COLO668 (cell line): Measurements from ENCODE around the gene ROBO2.

Source experiments
- DNase-seq: peaks from one replicate; lab custom pipeline; 2025; ENCODE audit not compliant: unreplicated experiment; lab: John Stamatoyannopoulos, UW

The ROBO2 gene

GRCh38 chr3:77051591-77051990, 11.7 kb downstream of the ROBO2 start:
- DNase-seq: no peak

DNA sequence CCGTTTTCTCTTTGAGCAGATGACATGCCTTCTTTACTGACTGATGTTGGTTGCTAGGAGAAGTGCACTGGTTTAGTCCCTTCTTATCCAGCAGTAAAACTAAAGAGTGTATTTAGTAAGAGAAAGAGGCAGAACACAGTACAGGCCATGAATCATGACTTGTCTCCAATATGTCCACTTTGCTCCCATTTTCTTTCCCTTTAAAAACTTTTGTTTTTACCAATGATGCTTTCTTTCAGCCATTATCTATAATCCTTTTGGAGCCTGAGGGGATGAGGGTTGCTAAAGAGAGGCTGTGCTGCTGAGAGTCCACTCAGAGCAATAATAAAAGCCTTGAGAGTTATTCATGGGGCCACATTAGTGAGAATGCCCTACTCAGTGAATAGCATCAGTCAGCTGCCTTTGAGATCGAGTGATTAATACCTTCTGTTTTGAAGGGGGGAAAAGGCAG, 12.2 kb downstream of the ROBO2 start:
- DNase-seq: no peak

DNA sequence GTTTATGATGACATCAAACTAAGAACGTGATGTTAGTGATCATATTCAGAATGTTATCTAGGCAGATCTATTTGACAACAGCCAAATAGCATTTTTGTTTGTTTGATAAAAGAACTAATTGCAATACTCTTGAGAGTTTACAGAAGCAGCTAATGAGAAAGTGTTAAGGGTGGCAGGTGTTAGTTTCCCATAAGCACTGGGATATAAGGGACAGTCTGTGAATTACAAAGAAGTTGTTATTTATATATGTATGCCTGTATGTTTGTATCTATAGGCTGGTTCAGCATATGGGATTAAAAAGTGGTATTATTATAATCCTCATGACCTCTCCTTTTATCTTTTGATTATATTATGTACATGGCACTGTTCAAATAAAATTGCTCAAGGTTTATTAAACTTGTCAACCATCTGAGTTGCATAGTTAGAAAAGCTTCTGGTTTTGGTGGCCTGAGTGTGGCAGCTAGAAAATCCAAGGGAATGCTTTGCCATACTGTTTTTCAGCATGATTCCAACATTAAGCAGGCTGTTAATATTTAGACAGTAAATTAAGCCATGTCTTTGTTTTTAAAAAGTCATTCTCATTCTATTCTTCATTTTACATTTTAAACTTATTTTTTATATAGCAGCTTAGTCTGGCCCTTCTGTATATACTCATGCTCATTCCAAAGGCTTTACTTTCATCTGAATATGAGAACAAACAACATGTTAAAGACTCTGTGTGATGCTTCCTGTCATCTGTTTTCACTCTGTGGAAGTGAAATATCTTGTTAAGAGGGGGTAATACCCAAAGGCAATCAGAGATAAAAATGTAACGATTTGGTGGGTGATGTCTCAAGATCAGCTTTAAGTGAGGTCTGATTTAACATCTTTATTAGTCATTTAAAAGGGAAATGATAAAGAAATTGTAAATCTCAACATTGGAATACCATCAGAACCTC, 13.1 kb downstream of the ROBO2 start:
- no peak for DNase-seq

DNA sequence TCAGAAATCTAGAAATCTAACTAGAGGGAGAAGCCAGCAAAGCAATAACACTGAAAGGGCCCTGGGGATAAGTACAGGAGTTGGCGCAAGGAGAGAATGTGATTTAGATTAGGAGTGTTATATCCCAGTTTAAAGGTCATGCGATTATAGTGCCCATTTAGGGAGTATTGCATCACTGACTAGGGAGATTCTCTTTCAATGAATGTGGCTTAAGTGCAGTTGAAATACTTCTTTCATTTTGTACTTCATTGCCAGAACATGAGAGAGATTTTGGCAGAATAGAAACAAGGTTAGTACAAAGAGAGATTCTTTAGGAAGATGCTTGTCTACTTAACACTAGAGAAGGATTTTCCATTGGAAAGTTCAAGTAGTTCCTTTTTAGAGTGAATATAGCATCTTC, 13.9 kb downstream of the ROBO2 start:
- no peak for DNase-seq

- no peak for DNase-seq
Measured at GRCh38 chr3:77055841-77056341, 16.0 kb downstream of the ROBO2 start.

- no peak for DNase-seq
Measured at GRCh38 chr3:77059354-77059753, 19.5 kb downstream of the ROBO2 start.

DNA sequence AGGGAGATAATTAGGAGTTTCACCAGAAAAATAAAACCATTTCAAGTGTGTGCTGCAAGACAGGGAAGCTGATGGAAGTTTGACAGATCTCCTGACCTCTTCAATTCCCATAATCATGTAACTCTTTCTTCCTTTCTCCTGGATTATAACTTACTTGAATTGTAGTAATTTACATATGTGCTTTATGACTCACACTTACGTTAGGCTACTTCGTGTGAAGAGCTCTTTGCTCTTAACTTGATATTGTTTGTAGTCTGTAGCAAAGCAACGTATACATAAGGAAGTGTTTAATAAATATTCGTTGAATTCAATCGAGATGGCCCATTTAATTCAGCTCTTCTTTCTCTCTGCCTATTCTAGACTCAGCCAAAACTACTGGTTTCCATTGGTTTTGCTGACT, 23.5 kb downstream of the ROBO2 start:
- no peak for DNase-seq

DNA sequence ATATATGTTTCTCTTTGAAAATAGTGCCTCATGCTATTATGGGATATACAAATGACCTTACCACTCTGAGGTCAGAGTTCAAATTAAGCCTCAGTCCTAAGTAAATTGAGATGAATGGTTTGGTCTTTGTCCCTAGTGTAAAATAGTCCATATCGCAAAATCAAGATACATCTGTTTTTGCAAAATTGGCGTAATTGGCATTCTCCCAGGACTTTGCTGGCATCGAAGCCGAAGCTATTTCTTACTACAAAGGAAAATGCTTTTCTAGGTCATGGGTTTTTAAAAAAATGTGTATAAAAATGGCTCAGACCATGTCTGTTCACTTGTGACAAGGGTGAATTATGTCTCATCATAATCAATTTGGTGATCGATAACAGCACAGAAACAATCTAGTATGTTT, 25.9 kb downstream of the ROBO2 start:
- DNase-seq: no peak

DNA sequence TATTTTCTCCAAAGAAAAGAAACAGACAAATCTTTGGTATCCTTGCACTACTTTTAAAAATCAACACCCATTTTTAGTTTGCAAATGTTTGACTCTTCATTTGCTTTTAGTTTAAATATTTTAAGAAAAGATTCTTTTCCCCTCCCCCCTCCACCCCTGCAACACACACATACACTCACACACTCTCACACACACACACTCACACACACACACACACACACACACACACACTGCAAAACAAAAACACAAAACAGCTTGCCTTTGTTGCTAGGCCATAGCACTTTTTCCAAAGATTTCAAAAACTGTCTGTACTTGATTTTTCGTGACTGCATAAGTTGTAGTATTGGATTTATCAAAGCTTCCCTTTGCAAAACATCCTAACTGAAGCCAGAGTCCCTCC, 26.9 kb downstream of the ROBO2 start:
- no peak for DNase-seq

DNA sequence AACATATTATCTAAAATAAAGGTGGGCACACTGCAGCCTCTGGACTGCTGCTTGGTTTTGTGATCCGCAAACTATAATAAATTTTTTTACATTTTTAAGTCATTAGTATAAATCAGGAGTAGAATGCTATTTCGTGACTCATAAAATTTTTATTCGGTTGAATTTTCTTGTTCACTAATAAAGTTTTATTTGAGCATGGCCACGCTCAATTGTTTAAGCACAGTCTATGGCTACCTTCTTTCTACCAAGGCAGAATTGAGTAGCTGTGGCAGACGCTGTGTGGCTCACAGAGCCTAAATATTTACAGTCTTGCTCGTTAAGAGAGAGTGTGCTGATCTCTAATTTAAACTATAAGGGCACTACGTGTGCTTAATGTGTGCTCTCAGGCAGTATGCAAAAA, 28.9 kb downstream of the ROBO2 start:
- no peak for DNase-seq

DNA sequence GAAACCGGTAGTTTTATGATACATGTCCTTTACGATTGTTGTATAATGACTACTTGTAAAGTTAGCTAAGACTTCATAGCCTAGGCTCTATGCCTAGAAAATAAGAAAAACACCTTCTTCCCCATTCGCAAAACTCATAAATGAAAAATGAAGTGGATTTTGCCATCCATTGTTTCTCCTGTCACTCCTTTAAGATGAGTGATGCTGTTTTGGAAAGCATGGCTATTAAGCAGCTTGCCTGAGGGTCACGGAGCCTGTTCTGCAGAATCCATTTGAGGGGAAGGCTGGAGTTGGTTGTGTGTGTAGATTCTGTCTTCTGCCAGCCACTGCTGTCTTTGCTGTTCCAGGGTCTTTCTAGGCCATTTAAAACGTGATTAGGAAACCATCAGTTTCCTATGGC, 31.5 kb downstream of the ROBO2 start:
- DNase-seq: no peak

DNA sequence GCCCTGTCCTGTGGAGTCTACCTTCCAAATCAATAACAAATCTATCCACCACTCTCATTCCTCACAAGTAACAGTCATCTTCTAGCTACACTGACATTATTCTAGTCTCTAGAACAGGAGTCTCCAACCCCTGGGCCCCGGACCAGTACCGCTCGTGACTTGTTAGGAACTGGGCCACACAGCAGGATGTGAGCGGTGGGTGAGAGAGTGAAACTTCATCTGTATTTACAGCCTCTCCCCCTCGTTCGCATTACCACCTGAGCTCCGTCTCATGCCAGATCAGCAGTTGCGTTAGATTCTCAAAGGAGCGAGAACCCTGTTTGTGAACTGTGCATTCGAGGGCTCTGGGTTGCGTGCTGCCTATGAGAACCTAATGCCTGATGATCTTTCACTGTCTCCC, 31.9 kb downstream of the ROBO2 start:
- DNase-seq: no peak

DNA sequence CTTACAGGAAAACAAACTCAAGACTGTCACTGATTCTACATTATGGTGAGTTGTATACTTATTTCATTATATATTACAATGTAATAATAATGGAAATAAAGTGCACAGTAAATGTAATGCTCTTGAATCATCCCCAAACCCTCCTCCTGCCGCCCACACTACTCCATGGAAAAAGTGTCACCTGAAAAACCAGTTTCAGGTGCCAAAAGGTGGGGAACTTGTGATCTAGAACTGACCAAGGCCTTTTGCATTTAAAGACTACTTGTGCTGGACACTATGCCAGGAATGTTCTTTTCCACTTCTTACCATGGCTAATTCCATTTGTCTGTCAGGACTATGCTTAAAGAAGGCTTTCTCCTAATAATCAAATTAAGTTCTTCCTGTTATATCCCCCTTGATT, 32.3 kb downstream of the ROBO2 start:
- no peak for DNase-seq

DNA sequence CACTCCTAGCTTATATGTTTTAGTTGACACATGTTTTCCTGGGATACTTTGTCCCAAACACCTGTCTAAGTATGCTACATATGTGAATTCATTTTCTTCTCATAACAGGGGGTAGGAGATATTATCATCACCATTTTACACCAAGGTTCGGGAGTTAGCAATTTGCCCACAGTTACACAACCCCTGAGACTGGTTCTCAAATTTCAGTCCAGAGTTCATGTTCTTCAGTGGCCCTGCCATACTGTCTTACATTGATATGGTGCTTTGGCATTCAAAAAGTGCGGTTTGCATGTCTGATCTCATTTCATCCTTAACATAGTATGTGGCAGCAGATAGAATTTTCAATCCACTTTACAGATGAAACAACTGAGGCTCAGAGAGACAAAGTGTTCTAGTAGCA, 38.4 kb downstream of the ROBO2 start:
- DNase-seq: no peak

GRCh38 chr3:77079988-77080610, 40.2 kb downstream of the ROBO2 start:
- DNase-seq: no peak

DNA sequence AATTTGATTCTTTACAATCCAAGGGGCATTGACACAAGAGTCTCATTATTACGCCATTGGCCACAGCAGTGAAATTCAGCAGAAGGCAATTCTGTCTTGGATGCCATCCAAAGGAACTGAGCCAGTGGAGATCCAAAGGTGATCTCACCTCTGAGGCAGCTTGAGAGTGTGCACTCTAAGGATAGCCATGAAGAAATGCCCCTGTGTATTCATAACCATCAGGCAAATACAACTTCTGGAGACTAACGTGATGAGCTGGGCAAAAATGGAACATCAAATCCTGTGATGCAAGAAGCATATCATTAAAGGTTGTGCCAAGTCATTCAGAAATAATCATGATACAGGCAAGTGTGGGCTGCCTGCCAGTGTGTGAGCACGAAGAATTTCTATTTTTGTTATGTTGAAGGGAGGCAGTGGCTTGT, 41.4 kb downstream of the ROBO2 start:
- DNase-seq: no peak

DNA sequence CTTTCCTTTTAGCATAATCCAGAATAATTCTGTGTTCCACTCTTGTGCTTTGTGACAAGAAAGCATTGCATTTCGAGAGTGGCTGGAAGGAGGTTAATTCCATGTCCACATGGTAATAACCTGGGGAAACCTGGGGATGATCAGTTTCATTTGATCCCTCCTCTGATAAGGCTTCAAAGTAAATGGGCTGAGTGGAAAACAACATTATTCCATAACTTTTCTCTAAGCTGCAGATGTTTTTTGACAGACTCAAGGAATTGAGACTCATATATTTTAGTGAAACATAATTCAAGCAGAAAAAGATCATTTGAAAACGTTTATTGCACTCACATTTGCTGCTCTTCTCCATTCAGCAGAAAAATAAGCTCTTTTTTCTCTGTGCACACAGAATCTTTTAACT, 44.6 kb downstream of the ROBO2 start:
- DNase-seq: no peak

DNA sequence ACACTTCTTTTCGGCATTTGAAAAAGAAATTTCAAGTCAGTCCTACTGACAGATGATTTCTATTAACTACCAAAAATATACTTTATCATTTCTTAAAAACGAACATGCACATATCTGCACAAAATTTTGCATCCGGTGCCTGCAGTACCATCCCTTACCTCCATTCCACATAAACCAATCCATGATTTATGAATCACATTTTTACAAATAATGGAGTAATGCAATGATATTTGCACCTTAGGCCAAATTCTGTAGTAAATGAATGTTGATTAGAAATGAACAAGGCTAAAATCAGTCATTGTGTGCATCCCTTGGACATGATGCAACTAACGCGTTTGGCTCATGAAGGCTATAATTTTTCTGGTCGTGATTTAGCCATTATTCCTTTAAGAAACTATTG, 46.5 kb downstream of the ROBO2 start:
- no peak for DNase-seq

GRCh38 chr3:77091809-77092208, 51.9 kb downstream of the ROBO2 start:
- no peak for DNase-seq

DNA sequence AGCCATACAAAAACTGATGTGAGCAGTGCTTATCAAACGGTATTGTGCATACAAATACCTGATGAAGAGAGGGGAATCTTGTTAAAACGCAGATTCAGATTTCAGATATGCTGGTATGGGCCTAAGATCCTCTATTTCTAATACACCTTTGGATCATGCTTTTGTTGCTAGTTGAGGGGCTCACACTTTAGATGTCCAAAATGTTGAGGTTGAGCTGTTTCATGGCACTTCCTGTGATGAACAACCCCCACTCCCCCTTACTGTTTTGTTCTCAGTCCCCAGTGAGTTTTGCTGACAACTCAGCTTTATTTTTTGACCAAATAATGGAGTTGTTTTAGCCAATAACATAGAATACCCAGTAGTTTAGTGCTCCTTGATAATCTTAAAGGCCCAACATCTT, 53.2 kb downstream of the ROBO2 start:
- DNase-seq: no peak

DNA sequence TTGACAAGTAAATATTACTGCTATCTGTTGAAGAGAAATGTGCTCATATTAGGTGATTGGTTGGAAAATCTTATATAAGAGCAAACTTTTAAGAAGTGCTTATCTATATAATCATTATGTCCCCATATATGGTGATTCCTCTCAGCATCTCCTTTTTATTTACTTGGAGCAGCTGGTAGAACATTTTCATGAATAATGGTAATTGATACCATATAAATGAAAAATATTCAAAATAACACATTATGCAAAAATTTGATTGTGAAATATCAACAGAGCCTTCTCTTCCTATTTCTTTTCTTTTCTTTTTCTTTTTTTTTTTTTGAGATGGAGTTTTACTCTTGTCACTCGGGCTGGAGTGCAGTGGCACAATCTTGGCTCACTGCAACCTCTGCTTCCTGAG, 56.2 kb downstream of the ROBO2 start:
- DNase-seq: no peak
